Ammon's horn (tissue), 1 donor: Measurements from ENCODE around the gene CD46.

Source experiments
- DNase-seq: peaks from one replicate; pipeline ENCODE4 v3.0.0-alpha.2; 2016; ENCODE audit warnings: low spot score

The CD46 gene

GRCh38 chr1:207797229-207797973, 45.5 kb downstream of the CD46 start:
- peak; percentile 89 for DNase-seq

GRCh38 chr1:207798847-207799246, 47.0 kb downstream of the CD46 start:
- DNase-seq: no peak

- DNase-seq: peak; percentile 39
These were observed 48.3 kb downstream of the CD46 start for GRCh38 chr1:207799989-207800648.

GRCh38 chr1:207801819-207802218, 50.0 kb downstream of the CD46 start:
- peak; percentile 6 for DNase-seq

GRCh38 chr1:207803678-207804077, 51.8 kb downstream of the CD46 start:
- peak; percentile 1 for DNase-seq

GRCh38 chr1:207804721-207805468, 53.0 kb downstream of the CD46 start:
- DNase-seq: no peak

- peak; percentile 88 for DNase-seq
These were observed 54.1 kb downstream of the CD46 start for GRCh38 chr1:207805841-207806421.

GRCh38 chr1:207806531-207807325, 54.9 kb downstream of the CD46 start:
- DNase-seq: no peak

- DNase-seq: no peak
These were observed 55.5 kb downstream of the CD46 start for GRCh38 chr1:207807326-207807689.

- peak; percentile 72 for DNase-seq
These were observed 56.0 kb downstream of the CD46 start for GRCh38 chr1:207807690-207808321.

GRCh38 chr1:207808322-207808705, 56.5 kb downstream of the CD46 start:
- peak; percentile 50 for DNase-seq

GRCh38 chr1:207808911-207809555, 57.2 kb downstream of the CD46 start:
- DNase-seq: peak; percentile 3

GRCh38 chr1:207810173-207810572, 58.3 kb downstream of the CD46 start:
- no peak for DNase-seq

- no peak for DNase-seq
These were observed 58.9 kb downstream of the CD46 start for GRCh38 chr1:207810606-207811295.

GRCh38 chr1:207811319-207811718, 59.5 kb downstream of the CD46 start:
- no peak for DNase-seq

GRCh38 chr1:207811920-207812720, 60.3 kb downstream of the CD46 start:
- DNase-seq: peak; percentile 92

- DNase-seq: no peak
These were observed 61.1 kb downstream of the CD46 start for GRCh38 chr1:207812778-207813511.

GRCh38 chr1:207813512-207813881, 61.6 kb downstream of the CD46 start:
- DNase-seq: no peak

- no peak for DNase-seq
These were observed 62.1 kb downstream of the CD46 start for GRCh38 chr1:207813946-207814345.
